GM19372 (cell line): ENCODE measurements around the gene RPS6KA1.
"Not testable (repeated sequence)": the region's sequence is repeated elsewhere in the genome, so short reads cannot be mapped to it uniquely, and the experiment has no call there.

Experiments used
- ATAC-seq: cut with Tn5 transposase; IDR thresholded peaks from one replicate; pipeline ENCODE4 v1.9.1; 2021; ENCODE audit warnings: mild to moderate bottlenecking, low read depth, moderate library complexity; ENCODE audit not compliant: unreplicated experiment

Gene RPS6KA1

DNA sequence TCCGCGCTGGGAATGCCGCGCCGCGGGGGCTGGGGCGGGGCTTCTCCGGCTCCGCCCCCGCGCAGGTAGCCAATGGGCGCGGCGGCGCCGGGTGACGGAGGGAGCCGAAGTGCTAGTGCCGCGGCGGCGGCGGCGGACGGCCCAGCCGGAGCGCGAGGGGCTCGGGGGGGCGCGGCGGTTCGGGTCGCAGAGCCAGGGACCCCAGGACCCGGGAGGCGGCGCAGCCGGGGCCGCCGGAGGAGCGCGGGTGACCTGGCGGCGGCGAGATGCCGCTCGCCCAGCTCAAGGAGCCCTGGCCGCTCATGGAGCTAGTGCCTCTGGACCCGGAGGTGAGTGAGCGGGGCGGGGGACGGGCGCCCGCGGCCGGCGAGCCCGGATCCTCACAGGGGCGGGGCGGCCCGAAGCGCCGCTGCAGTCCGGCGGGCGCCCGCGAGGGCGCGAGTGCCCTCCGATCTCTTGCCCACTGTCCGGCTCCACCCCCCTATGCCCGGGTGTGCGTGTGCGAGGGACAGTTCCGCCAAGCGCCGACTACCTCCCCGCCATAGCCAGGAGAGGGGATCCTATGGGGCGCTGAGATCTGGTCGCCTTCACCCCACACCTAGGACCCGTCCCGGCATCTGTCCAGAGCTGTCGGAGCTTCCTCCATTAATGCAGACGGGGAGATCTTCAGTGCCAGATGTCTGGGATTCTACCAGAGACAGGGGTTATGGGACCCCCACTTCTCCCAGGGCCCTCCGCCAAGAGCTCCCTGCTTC is at the start of gene RPS6KA1:
TSS of gene RPS6KA1 (plus strand) at position 107 of the 755 bp plus-strand sequence. CDS start at position 267, 160 bp downstream.
- ATAC-seq = peak; percentile 81

DNA sequence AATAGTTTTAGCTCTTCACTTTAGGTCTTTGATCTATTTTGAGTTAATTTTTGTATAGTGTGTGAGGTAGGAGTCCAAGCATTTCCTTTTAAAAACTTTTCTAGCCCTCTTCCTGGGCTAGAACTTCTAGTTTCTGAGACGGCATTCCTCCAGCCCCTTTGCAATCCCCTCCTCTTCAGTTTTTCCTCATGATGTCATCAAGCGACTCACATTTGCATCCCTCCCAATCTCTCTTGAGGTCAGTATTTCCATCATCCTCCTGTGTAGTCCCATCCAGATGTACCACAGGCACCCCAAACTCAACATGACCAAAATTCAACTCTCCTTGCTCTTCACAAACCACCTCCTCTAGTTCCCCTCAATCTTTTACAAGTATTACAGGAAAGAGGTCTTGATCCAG is 46.6 kb upstream of the RPS6KA1 start:
- no peak for ATAC-seq

DNA sequence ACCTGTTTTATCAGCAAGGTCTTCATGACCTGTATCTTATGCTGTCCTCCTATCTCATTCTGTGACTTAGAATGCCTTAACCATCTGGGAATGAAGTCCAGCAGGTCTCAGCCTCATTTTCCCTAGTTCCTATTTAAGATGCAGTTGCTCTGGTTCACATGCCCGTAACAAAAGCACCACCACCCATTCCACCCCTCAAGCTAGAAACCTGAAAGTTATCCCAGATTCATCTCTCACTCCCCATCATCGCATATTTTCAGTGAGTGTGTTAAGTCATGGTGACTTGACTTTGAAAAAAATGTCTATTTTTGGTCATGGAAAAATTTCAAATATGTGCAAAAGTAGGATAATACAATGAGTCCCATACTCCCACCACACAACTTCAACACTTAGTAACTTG is 45.6 kb upstream of the RPS6KA1 start:
- ATAC-seq = no peak

DNA sequence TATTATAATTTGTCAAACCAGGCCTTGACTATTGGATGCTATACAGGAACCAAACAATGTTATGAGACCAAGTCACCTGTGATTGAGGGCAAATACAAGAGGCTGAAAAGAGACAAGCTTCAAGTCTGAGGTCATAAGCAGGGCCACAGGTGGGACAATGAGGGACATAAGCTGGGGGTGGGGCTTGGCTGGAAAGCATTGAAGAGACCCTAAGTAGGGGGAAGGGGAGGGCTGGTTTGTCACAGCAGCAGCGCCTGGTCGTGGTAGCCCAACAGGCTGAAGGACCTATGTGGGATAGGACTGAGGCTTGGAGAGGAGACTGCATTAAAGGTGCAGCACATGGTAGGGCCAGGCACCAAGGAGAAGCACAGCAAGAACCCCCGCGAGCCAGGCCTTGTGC is 39.4 kb upstream of the RPS6KA1 start:
- no peak for ATAC-seq

DNA sequence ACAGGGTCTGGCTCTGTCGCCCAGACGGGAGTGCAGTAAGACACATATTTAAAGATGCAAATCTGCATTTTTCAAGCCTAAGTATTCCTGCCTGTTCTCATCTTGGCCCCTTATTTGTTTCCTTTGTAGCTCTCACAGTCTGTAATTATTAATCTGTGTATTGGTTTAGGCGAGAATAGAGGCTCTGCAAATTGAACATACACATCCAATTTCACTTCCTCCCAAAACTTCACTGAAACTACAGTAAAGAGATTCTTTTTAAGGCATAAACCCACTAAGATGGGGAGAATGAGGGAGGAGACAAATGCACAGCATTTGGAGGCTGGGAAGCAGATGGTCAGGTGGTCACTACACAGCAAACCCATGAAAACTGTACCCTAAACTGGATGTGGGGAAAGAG is 36.3 kb upstream of the RPS6KA1 start:
- ATAC-seq = no peak

DNA sequence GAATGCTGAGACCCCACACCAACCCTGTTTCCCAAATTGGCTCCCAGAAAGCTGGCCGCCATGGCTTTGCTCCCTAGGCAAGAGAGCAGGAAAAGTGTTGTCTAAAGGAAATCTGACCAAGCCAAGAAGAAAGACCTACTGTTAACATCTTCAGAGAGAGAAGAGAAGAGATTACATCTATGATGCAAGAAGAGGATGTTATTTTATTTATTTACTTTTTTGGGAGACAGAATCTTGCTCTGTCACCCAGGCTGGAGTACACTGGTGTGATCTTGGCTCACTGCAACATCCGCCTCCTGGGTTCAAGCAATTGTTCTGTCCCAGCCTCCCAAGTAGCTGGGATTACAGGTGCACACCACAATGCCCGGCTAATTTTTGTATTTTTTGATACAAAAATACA is 35.6 kb upstream of the RPS6KA1 start:
- no peak for ATAC-seq

DNA sequence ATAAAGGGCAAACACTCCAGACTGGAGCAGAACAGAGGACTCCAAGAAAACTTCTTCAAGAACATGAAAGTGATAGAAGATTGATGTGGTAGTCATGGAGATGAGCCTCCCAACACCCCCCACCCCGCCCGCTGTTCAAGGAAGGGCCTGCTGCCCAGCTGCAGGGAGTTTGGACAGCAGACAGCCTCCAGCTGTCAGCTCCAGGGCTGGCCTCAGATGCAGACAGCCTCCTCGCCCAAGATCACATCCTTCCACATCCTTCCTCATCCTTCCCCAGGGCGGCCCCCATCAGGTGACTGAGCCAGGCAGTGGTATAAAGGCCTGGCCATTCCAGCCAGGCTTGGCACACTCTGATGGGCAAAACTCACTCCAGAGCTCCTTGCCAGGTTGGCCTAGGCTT is 32.7 kb upstream of the RPS6KA1 start:
- no peak for ATAC-seq

DNA sequence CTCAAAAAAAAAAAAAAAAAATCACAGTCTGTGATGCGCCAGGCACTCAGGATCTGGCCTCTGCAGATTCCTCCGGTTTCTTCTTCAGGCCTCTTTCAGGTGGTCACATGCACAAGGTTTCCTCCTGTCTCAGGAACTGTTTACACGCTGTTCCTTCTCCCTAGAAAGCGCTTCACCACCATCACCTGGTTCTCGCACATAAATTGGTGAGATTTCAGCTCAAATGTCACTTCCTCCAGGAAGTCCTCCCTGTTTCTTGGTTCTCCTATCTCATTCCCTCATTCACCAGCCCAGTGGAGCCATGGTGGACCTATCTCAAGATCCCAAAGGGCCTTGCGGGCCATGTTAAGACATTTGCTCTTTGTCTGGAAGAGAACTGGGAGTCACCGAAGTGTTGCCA is 30.7 kb upstream of the RPS6KA1 start:
- ATAC-seq = no peak

DNA sequence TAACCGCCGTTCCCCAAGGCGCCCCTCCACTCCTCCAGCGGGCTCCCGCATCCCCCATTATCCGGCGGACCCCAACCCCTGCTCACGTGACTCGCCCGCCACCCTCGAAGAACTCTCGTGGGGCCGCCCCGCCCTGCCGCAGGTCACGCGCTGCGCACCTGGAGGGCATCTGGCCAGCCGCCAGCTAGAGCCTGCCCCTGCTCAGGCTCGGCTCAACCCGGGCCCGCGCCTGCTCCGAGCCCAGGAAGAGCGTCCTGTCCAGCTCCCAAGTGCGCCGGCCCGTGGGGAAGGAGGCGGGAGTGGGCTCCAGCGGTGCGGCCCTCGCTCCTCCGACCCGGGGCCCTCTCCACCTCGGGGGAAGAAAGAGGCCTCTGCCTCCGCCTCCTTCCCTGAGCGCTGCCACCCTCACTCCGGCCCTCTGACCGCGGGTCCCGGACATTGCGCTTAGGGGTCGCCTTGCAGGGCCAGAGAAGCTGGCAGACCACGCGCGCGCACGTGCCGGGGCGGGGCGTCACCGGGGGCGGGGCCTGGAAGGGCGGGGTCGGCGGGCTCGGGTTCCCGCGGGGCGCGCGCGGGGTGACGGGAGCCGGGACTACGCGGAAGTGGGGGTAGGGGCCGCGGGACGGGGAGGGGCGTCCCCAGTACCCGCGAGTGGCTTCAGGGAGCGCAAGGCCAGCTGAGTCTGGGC is 28.9 kb upstream of the RPS6KA1 start:
- ATAC-seq = peak; percentile 70

DNA sequence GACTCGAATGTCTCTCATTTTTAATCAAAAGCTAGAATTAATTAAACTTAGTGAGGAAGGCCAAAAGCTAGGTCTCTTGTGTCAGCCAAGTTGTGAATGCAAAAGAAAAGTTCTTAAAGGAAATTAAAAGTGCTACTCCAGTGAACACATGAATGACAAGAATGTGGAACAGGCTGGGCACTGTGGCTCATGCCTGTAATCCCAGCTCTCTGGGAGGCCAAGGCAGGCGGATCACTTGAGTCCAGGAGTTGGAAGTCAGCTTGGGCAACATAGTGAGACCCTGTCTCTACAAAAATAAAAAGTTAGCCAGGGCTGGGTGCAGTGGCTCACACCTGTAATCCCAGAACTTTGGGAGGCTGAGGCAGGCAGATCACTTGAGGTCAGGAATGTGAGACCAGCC is 18.9 kb upstream of the RPS6KA1 start:
- not testable (repeated sequence) for ATAC-seq

DNA sequence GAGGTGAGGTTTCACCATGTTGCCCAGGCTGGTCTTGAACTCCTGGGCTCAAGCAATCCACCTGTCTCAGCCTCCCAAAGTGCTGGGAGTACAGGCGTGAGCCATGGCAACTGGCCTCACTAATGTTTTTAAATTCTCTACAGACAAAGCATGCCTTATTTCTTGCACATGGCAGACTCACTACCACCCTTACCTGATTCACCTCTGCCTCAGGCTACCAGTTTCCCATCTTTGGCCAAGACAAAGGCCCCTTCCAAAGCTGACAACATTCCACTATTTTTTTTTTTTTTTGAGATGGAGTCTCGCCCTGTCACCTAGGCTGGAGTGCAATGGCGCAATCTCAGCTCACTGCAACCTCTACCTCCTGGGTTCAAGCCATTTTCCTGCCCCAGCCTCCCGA is 13.7 kb upstream of the RPS6KA1 start:
- ATAC-seq = not testable (repeated sequence)

DNA sequence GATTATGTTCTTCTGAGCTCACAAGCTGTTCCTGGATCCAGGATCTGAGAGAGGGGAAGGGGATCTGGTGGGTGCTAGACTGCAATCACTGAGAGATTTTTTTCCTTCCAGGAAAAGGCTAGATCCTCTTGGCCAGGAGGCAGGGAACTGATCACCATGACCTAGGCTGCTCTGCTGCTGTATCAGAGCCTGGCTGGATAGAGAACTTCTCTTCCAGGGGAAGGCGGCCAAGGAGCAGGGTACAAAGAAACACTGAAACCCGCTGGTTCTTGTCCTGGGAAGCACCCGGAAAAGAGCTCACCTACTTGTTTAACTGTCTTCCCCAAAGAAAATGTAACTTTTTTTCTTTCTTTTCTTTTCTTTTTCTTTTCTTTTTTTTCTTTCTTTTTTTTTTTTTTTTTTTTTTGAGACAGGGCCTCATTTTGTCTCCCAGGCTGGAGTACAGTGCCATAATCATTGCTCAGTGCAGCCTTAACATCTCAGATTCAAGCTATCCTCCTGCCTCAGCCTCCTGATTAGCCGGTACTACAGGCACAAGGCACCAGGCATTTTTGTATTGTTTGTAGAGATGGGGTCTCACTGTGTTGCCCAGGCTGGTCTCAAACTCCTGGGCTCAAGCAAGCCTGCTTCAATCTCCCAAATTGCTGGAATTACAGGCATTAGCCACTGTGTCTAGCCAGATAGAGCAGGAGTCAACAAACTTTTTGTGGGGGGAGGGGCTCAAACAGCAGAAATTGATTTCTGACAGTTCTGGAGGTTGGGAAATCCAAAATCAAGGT is 12.4 kb upstream of the RPS6KA1 start:
- ATAC-seq = no peak

DNA sequence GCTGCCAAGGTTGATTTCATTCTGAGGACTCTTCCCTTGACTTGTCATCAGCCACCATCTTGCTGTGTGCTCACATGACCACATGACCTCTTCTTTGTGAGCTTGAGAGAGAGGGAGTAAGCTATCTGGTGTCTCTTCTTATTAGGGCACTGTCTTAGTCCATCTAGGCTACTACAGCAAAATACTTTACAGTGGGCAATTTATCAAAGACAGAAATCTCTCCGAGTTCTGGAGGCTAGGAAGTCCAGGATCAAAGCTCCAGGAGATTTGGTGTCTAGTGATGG is 11.9 kb upstream of the RPS6KA1 start:
- ATAC-seq = no peak

DNA sequence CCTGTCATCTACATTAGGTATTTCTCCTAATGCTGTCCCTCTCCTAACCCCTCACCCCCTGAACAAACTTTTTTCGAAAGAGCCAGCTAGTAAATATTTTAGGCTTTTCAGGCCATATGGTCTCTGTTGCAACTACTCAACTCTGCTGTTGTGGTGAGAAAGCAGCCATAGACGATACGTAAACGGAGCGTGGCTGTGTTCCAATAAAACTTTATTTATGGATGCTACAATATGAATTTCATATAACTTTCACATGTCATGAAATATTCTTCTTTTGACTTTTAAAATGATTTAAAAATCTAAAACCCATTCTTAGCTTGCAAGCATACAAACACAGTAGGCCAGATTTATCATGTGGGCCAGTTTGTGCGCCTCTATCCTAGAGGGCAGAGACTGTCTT is 11.2 kb upstream of the RPS6KA1 start:
- ATAC-seq = no peak

DNA sequence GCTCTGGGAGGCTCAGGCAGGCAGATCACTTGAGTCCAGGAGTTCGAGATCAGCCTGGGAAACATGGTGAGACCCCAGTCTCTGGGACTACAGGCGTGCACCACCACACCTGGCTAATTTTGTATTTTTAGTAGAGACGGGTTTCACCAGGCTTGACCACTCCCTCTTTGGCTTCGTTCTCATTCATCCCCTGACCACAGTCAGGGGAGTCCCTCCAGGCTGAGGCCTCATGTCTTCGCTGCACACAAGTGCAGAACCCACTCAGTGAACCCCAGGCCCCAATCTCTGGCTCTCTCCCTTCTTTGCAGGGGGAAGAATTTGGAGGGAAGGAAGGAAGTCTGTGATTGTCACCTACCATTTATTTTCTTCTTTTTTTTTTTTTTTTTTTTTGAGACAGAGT is 9.2 kb upstream of the RPS6KA1 start:
- no peak for ATAC-seq

DNA sequence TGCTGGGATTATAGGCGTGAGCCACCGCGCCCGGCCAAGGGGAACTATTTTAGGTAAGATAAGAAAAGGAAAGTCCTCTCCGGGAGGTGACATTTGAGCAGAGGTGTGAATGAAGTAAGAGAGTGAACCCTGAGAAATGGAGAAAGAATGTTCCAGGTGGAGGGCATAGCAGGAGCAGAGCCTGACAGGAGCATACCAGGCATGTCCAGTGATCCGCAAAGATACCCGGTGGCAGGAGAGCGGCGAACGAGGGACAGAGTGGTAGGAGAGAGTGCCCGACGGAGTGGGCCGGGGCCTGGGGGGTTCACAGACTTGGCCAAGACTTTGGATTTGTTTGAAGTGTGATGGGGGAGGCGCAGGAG is 7.9 kb upstream of the RPS6KA1 start:
- ATAC-seq = no peak

DNA sequence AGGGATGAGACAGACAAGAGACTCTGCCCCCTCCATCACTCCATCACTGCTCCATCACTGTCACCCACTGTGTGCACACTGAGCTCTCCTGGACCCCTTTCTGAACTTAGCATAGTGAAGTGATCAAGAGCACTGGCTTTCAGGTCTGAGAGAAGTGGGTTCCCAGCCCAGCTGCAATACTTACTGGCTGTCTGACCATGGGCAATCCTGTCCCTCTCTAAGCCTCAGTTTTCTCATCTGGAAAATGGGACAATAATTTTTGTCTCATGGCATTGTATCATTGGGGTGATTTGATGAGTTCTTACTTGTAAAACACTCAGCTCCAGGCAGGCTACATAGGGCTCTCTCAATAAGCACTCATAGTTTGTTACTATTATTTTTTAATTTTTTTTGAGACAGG is 7.5 kb upstream of the RPS6KA1 start:
- ATAC-seq = no peak

DNA sequence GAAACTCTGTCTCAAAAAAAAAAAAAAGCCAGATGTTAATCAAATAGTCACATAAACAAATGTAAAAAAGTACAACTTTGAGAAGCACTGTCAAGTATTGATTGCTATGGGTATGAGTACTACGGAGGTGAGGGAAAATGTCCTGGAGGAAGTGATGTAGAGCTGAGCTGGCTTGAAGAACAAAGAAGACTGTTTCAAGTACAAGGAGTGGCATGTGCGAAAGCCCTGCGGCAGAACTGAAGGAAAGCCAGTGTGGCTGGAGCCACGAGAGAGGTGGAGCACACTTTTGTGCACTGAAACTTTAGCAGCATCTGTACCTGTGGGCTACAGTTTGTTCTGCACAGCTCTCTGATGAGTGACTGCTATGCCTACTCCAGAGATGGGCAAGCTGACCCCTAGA is 5.4 kb upstream of the RPS6KA1 start:
- no peak for ATAC-seq

DNA sequence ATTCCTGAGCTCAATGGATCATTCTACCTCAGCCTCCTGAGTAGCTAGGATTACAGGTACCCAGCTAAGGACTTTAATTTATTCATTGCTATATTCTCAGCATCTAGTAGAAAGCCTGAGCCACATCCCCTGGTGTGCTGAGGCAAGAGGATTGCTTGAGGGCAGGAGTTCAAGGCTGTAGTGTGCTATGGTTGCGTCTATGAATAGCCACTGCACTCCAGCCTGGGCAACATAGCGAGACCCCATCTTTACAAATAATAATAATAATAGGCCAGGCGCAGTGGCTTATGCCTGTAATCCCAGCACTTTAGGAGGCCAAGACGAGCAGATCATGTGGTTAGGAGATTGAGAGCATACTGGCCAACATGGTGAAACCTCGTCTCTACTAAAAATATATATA is 3.3 kb upstream of the RPS6KA1 start:
- ATAC-seq = no peak

DNA sequence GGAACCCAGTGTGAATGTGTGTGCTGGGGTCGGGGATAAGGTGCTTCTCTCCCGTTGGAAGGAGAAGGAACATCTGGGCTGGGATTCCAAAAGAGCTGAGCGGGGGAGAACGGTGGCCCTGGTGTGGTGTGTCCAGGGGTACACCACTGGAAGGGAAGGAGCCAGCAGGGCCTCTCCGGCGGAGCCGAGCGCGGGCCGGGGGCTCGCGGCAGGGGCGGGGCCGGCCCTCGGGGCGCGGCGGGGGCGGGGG is 231 bp upstream of the RPS6KA1 start:
- no peak for ATAC-seq

DNA sequence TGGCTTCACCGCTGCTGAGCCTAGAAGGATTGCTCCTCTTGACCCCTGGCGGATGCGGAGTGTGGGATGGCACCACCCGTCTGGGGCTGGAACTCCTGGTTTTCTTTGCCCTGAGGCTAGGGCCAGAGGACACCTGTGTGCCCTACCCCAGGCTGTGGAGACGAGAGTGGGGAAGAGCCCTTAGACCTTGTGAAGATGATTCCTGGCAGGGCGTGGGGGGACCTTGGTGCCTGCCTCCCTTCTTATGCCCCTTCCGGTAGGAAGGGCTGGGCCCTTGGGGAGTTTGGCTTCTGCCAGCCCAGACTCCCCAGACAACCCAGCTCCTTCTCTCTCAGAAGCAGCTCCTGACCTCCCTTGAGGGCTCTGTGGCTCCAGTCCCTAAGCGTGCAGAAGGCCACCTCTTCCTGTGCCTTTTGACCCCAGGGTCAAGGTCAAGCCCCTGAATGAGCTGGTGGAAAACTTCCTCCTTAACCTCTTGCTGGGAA is 891 bp downstream of the RPS6KA1 start:
- no peak for ATAC-seq
